GM19023 (cell line): Measurements from ENCODE around the gene KIN.
"Not testable (repeated sequence)": the region's sequence is repeated elsewhere in the genome, so short reads cannot be mapped to it uniquely, and the experiment has no call there.

Source experiments
- ATAC-seq: cut with Tn5 transposase; IDR thresholded peaks from one replicate; pipeline ENCODE4 v1.9.1; 2021; ENCODE audit warnings: mild to moderate bottlenecking, moderate library complexity; ENCODE audit not compliant: unreplicated experiment

The KIN gene

GRCh38 chr10:7738536-7739407 is 49.0 kb downstream of the KIN start:
- ATAC-seq: no peak

- no peak for ATAC-seq
Measured at GRCh38 chr10:7734821-7735220, 53.0 kb downstream of the KIN start.

GRCh38 chr10:7722927-7723529 is 64.8 kb downstream of the KIN start:
- ATAC-seq: no peak

GRCh38 chr10:7720478-7720877 is 67.3 kb downstream of the KIN start:
- no peak for ATAC-seq

- no peak for ATAC-seq
Measured at GRCh38 chr10:7718685-7719084, 69.1 kb downstream of the KIN start.

GRCh38 chr10:7717767-7718166 is 70.0 kb downstream of the KIN start:
- ATAC-seq: no peak

GRCh38 chr10:7715515-7715914 is 72.3 kb downstream of the KIN start:
- no peak for ATAC-seq

- not testable (repeated sequence) for ATAC-seq
Measured at GRCh38 chr10:7711075-7711474, 76.7 kb downstream of the KIN start.

GRCh38 chr10:7710446-7710845 is 77.3 kb downstream of the KIN start:
- no peak for ATAC-seq

- no peak for ATAC-seq
Measured at GRCh38 chr10:7708832-7709231, 79.0 kb downstream of the KIN start.

GRCh38 chr10:7707858-7708622 is 79.8 kb downstream of the KIN start:
- ATAC-seq: no peak

- ATAC-seq: no peak
Measured at GRCh38 chr10:7707102-7707501, 80.7 kb downstream of the KIN start.

- no peak for ATAC-seq
Measured at GRCh38 chr10:7706534-7707073, 81.2 kb downstream of the KIN start.

- ATAC-seq: no peak
Measured at GRCh38 chr10:7705341-7705740, 82.5 kb downstream of the KIN start.

- no peak for ATAC-seq
Measured at GRCh38 chr10:7704071-7705016, 83.4 kb downstream of the KIN start.

- ATAC-seq: no peak
Measured at GRCh38 chr10:7703140-7703539, 84.7 kb downstream of the KIN start, which contains the start of gene ITIH2. Gene ITIH2 (plus strand): TSS chr10:7703316. CDS start chr10:7703435, 119 bp downstream.

- no peak for ATAC-seq
Measured at GRCh38 chr10:7702288-7702812, 85.4 kb downstream of the KIN start.

- ATAC-seq: no peak
Measured at GRCh38 chr10:7701158-7701742, 86.5 kb downstream of the KIN start.
